GM19468 (cell line): ENCODE data around the gene DCAF5.
A peak's percentile ranks its signal among the peaks of the same experiment; 100 is the strongest.

Experiments
- ATAC-seq: cut with Tn5 transposase; IDR thresholded peaks from one replicate; pipeline ENCODE4 v1.9.1; 2021; ENCODE audit warnings: mild to moderate bottlenecking, moderate library complexity, moderate number of reproducible peaks; ENCODE audit not compliant: unreplicated experiment; ENCODE audit errors: extremely low read depth

Gene DCAF5

DNA sequence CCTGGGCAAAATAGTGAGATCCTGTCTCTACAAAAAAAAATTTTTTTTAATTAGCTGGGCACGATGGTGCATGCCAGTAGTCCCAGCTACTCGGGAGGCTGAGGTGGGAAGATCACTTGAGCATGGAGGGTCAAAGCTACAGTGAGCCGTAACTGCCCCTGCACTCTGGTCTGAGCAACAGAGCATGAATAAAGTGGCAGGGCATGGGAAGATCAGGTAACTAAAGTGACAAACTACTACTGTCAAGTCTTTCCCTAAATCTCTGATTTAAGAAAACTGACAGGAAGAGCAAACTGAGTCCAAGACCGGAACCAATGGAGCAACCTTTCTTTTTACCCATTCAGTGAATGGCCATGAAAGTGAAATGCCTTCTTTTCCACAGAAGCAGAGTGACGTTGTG is 10.8 kb downstream of the DCAF5 start:
- no peak for ATAC-seq

- ATAC-seq, result no peak
These were observed 11.4 kb downstream of the DCAF5 start for GRCh38 chr14:69141550-69141949.

DNA sequence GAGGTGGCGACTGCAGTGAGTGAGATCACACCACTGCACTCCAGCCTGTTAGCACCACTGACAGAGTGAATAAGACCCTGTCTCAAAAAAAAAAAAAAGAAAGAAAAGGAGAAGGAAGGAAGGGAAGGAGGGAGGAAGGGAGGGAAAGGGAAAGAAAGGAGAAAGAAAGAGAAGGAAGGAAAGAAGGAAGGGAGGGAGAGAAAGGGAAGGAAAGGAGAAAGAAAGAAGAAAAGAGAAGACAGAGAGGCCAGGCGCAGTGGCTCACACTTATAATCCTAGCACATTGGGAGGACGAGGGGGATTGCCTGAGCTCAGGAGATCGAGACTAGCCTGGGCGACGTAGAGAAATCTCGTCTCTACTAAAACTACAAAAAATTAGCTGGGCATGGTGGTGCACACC is 13.2 kb downstream of the DCAF5 start:
- no peak for ATAC-seq

DNA sequence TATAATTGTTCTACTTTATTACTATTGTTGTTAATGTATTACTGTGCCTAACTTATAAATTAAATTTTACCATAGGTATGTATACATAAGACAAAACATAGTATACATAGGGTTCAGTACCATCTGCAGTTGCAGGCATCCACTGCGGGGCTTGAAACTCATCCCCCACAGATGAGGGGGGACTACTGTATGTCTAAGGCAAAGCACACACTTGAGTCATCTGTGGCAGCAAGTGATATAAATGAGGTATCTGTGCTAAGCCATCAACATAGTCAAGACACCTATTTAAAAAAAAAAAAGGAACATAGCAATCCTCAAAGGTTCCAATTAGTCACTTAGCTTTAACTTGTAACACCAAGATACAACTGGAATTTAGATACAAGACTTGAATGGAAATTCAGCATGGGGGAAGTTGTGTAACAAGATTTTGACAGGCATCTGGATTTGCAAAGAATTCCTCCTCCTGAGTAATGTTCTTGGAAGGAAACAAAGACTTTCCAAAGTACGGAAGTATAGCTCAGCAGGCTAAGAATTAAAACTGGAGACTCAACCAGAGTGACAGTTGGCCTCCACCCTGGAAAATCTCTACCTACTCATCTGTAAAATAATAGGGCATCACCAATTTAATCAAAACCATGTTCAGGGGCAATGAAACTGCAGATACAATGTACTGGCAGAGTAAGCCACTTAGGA is 14.9 kb downstream of the DCAF5 start:
- ATAC-seq, result peak; percentile 62

DNA sequence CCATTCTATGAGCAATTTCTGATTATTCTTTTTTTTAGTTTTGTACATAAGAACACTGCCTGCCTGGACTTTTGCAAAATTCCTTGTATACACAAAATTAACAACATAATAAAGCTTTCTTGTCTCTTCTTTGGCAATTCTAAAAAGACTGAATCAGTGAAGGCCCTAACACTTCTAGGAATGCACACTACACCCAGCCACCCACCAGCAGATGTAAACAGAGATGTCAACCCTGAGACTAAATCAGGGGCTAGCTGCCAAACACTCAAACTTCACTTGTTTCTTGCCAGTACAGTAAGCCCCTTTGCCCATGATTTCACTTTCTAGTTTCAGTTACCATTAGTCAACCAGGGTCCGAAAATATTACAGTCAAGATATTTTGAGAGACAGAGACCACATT is 15.5 kb downstream of the DCAF5 start:
- peak; percentile 26 for ATAC-seq

- no peak for ATAC-seq
These were observed 17.8 kb downstream of the DCAF5 start for GRCh38 chr14:69135133-69135532.

DNA sequence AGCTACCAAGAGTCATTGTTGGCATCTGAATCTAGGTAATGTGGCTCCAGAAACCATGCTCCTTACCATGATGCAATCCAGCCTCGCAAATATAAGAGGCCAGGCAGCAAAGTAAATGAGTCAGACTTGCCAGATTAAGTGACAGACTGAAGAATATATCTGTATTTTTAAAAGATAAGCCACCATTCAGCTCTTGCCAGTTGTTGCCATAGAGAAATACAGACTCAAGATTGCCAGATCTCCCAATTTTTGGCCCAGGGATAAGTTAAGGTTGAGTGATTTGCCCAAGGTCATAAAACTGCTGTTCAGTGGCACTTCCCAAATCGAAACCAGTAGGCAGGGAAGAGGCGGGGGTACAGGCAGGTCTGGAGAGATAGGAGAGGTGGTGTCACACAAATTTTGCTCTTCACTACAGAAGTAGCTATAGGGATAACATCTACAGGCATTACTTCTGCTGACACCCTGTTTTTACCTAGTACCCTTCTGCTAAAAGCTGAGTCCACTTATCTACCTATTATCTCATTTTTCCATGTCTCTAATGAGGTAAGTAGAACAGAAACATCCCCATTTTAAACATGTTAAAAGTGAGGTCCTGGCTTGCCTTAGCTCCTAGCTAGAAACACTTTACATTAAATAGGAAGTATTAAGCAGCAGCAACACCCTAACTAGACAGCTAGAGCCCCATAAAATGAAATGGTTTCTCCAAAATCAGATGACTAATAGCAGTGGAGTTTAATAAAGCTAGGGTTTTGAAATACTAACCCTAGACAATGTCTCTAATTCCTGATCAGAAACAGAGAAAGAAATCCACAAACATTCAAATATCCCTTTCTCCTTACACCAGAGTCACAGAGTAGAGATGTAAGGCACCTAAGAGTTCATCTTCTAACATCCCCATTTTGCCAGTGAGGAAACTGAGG is 19.5 kb downstream of the DCAF5 start:
- ATAC-seq, result no peak

GRCh38 chr14:69132513-69133181 is 20.3 kb downstream of the DCAF5 start:
- ATAC-seq, result no peak

GRCh38 chr14:69131176-69131575 is 21.7 kb downstream of the DCAF5 start:
- ATAC-seq, result no peak

- peak; percentile 46 for ATAC-seq
These were observed 23.5 kb downstream of the DCAF5 start for GRCh38 chr14:69129264-69129880.

- ATAC-seq, result no peak
These were observed 34.6 kb downstream of the DCAF5 start for GRCh38 chr14:69118305-69118704.

DNA sequence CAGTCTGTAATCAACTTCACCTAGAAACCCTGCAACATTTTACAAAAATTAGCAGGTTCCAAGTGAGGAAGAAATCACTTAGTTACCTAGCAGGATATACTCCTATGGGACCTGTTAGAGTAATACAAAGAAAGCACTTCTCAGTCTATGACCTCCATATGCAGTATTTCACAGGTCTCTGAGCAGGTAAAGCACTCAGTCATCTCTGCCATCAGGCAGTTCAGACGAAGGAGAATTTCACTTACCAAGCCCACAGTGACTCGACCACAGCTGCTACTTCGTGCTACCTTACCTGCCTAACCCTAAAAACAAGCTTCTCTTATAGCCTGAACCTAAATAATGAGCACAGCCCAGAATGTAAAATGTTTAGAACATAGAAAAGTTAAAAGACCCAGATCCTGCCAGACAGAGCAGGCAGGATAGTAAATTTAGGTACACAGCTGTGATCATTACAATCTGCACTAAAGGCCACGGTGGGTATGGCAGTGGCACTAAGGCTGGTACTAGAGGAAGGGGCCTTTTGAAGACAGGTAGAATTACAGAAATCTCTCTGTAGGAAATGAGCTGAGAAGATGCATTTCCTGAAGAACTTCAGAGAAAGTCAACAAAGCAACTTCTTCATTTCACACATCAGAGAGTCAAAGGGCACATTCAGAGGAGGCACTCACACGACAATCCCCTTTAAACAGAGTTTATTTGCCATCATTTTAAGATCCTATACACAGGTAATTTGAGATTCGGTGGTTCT is 35.7 kb downstream of the DCAF5 start:
- ATAC-seq, result no peak

DNA sequence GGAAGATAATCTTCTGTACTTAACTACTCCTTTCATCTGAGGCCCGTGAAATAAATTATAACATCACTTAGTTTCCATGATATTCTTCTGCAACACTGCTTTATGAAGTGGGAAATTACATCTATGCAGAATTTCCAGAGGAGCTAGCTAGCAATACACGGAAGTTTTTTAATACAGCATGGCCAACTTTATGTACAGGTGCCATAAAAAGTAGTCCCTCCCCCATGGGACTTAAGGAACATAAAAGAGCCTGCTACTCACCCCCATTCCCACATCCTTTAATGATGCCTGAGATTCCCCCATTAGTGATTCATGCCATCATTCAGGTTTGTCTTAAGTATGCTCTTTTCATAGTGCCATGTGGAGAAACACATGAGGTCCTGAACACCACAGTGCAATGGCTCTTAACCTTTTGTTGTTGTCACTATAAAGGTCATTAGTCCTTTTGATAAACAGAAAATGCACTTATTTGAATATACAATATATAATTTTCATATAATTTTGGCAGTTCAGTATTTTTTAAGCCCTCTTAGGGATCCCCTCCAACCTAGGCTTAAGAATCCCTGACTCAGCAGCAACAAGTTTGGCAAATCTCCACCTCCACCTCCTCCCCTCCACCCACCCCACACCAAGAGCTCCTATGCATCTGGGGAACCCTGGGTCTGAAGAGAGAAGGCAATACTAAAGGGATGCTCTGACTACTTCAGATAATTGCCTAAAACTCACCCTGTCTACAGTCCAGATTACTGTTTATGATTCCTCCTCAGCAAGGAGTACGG is 37.3 kb downstream of the DCAF5 start:
- ATAC-seq, result no peak

- no peak for ATAC-seq
These were observed 38.2 kb downstream of the DCAF5 start for GRCh38 chr14:69114763-69115162.

DNA sequence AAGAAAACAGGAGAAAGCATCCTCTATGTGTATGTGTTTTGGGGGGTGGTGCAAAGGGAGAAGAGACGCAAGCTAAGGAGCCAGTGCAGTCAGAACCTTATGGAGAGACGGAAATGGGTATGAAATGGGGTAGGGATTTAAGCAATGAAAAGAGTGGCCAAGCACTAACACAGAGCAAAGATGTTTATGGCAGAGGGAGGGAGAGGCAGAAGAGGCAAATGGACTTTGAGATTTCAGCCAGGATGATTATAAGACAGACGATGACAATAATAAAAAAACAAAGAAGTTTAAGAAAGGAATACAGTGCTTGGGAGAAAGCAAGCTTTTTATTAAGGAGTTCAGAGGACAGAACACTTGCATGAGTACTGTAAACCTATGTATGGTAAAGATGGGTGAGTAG is 44.6 kb downstream of the DCAF5 start:
- ATAC-seq, result no peak

GRCh38 chr14:69107407-69108003 is 45.4 kb downstream of the DCAF5 start:
- ATAC-seq, result no peak

DNA sequence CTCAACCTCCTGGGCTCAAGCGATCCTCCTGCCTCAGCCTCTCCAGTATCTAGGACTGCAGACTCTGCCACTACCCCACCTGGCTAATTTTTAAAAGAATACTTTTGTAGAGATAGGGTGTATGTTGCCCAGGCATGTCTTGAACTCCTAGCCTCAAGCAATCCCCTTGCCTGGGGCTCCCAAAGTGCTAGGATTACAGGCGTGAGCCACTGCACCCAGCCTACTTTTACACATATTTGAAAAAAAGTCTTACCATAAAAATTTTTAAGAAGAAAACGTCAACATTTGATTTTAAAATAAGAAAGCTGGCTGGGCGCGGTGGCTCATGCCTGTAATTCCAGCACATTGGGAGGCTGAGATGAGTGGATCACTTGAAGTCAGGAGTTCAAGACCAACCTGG is 46.5 kb downstream of the DCAF5 start:
- no peak for ATAC-seq

DNA sequence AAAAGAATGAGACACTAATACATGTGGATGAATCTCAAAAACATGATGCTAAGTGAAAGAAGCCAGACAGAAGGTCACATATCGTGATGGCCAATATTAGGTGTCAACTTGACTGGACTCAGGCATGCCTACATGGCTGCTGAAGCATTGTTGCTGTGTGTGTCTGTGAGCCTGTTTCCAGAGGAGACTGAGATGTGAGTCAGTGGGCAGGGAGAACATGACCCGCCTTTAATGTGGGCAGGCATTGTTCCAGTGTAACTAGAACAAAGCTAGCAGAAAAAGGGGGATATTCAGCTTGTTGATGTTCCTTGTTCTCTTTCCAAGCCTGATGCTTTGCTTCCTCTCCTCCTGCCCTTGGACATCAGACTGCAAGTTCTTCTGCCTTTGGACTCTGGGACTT is 47.6 kb downstream of the DCAF5 start:
- ATAC-seq, result no peak

- ATAC-seq, result no peak
These were observed 51.5 kb downstream of the DCAF5 start for GRCh38 chr14:69101331-69101826.
